Measurements from ENCODE around the gene TMEM184B. TPM values are rescaled to one million over a fixed set of nuclear protein-coding genes. Genes with fewer than 3 reads are reported as not detected.
A peak's percentile ranks its signal among the peaks of the same experiment; 100 is the strongest.

TMEM184B gene
- total and polyA plus RNA-seq, 4 donors, result 7.5 to 12.6 (median 9.9) TPM

DNA sequence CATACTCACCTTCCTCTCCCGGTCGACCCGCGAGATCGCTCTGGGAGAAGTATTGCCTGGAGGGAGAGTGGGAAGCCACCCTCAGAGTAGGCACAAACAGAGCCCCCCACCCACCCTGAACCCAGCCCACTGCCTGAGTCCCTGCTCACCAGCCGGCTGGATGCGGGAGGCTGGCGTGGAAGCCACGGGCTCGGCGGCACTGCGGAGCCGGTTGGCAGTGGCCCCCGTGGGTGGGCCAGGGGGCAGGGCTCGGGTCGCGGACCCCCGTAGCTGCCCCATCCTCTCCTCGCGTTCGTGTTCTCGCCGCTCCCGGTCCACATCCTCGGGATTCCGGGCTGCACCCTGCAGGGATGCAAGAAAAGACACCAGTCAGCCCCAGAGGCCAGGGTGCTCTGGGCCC is 21.4 kb upstream of the TMEM184B start:
- peaks cover 0 to 36% (median 6%) of the 10 kb centered on the region in 4 donors for H3K36me3 ChIP-seq (ENCODE audit: control insufficient read depth in 4 of 4, insufficient read depth in 3 of 4, low read depth in 1 of 4, low read length in 3 of 4)
- no peak overlapping the region for H3K27ac ChIP-seq (ENCODE audit: low read depth in 1 of 2, low read length in 2 of 2)

GRCh38 chr22:38292694-38293093 is 19.9 kb upstream of the TMEM184B start:
- Histone ChIP-seq H3K27ac (ENCODE audit: low read depth in 1 of 2, low read length in 2 of 2) (peak overlapping the region; percentile 51 to 61), H3K4me1 (ENCODE audit: control insufficient read depth in 4 of 4, insufficient read depth in 4 of 4, low read length in 3 of 4) (no peaks in the 10 kb centered on the region), H3K9ac (ENCODE audit: low read depth in 1 of 2, low read length in 2 of 2) (no peak overlapping the region), H3K9me3 (ENCODE audit: control insufficient read depth in 4 of 4, low read length in 3 of 4) (no peaks in the 10 kb centered on the region), H3K4me3 (ENCODE audit: low read depth in 1 of 3, low read length in 3 of 3) (no peak overlapping the region), H3K27me3 (ENCODE audit: control insufficient read depth in 4 of 4, insufficient read depth in 4 of 4, low read length in 3 of 4) (no peaks in the 10 kb centered on the region), H3K36me3 (ENCODE audit: control insufficient read depth in 4 of 4, insufficient read depth in 3 of 4, low read depth in 1 of 4, low read length in 3 of 4) (peaks cover 0 to 26% (median 3%) of the 10 kb centered on the region in 4 donors)
- DNase-seq (ENCODE audit: low spot score), result no peak
- 87% methylated on average over 9 of the region's 9 CpGs for WGBS
- TF ChIP-seq YY1 (IDR thresholded peaks at IDR 0.05) (no peak), EGR1 (IDR thresholded peaks at IDR 0.05; ENCODE audit: low read depth in 2 of 2) (no peak), FOXA2 (IDR thresholded peaks at IDR 0.05) (no peak), RXRA (IDR thresholded peaks at IDR 0.05) (peak in 1 of 2 donors; percentile 36), MAX (IDR thresholded peaks at IDR 0.05) (no peak), TAF1 (conservative IDR thresholded peaks at IDR 0.05) (no peak), CTCF (IDR thresholded peaks at IDR 0.05; ENCODE audit: low read depth, low read length, missing input control) (no peak), GABPA (IDR thresholded peaks at IDR 0.05 in 1 of 2, conservative IDR thresholded peaks at IDR 0.05 in 1 of 2) (no peak), HNF4A (conservative IDR thresholded peaks at IDR 0.05) (no peak)
- TF ChIP-seq, protein P1, sequence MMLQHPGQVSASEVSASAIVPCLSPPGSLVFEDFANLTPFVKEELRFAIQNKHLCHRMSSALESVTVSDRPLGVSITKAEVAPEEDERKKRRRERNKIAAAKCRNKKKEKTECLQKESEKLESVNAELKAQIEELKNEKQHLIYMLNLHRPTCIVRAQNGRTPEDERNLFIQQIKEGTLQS (IDR thresholded peaks at IDR 0.05), result no peak

More for the DNA sequence above, 21.4 kb upstream of the TMEM184B start:
- DNase-seq (ENCODE audit: low spot score), result no peak
- no peaks in the 10 kb centered on the region for H3K9me3 ChIP-seq (ENCODE audit: control insufficient read depth in 4 of 4, low read length in 3 of 4)
- no peak for TF ChIP-seq YY1 (IDR thresholded peaks at IDR 0.05)
- no peak for TF ChIP-seq RXRA (IDR thresholded peaks at IDR 0.05)
- no peak for TF ChIP-seq TAF1 (conservative IDR thresholded peaks at IDR 0.05)
- TF ChIP-seq NR2F2 (IDR thresholded peaks at IDR 0.05), result no peak
- no peak for TF ChIP-seq SP1 (IDR thresholded peaks at IDR 0.05)
- TF ChIP-seq GABPA (IDR thresholded peaks at IDR 0.05 in 1 of 2, conservative IDR thresholded peaks at IDR 0.05 in 1 of 2), result no peak
- TF ChIP-seq FOXA1 (IDR thresholded peaks at IDR 0.05), result no peak
- no peak for TF ChIP-seq JUND (IDR thresholded peaks at IDR 0.05)
- TF ChIP-seq, protein P1 (IDR thresholded peaks at IDR 0.05), result no peak
- no peak for TF ChIP-seq ZBTB33 (IDR thresholded peaks at IDR 0.05)
- TF ChIP-seq REST (IDR thresholded peaks at IDR 0.05), result no peak
- TF ChIP-seq HNF4G (IDR thresholded peaks at IDR 0.05), result no peak
- TF ChIP-seq FOXA2 (IDR thresholded peaks at IDR 0.05), result no peak
- H3K4me3 ChIP-seq (ENCODE audit: low read depth in 1 of 3, low read length in 3 of 3), result no peak overlapping the region
- no peaks in the 10 kb centered on the region for H3K27me3 ChIP-seq (ENCODE audit: control insufficient read depth in 4 of 4, insufficient read depth in 4 of 4, low read length in 3 of 4)
- H3K9ac ChIP-seq (ENCODE audit: low read depth in 1 of 2, low read length in 2 of 2), result no peak overlapping the region
- 95% methylated on average over 26 of the region's 26 CpGs for whole genome bisulfite sequencing
- no peaks in the 10 kb centered on the region for H3K4me1 ChIP-seq (ENCODE audit: control insufficient read depth in 4 of 4, insufficient read depth in 4 of 4, low read length in 3 of 4)

Data from liver (tissue), 9 donors.